Body of pancreas (tissue), 4 donors: Measurements from ENCODE around the gene ASTN1.

Experiments used
- CTCF ChIP-seq, 7 experiments: fragments of 450-650 bp in 4 of 7; fragments of 200-600 bp in 3 of 7; sonication (generic) in 3 of 7; IDR thresholded peaks; one replicate each; pipeline ENCODE4 v1.5.1; 2016 to 2019; ENCODE audit warnings: antibody characterized with exemption in 7 of 7
- POLR2A ChIP-seq, 3 donors: fragments of 450-650 bp; IDR thresholded peaks; one replicate each; pipeline ENCODE4 v1.6.1; 2016; ENCODE audit warnings: antibody characterized with exemption in 3 of 3, mild to moderate bottlenecking in 2 of 3

GRCh38 chr1:177011508-177011907 is 153.0 kb downstream of the ASTN1 start:
- no peak for TF ChIP-seq CTCF (IDR thresholded peaks at IDR 0.05)
- TF ChIP-seq POLR2A (IDR thresholded peaks at IDR 0.05), result no peak
